A673 (cell line): ENCODE results near the gene WDR54. TPM values are rescaled to one million over a fixed set of nuclear protein-coding genes. Genes with fewer than 3 reads are reported as not detected.
A peak's percentile ranks its signal among the peaks of the same experiment; 100 is the strongest.
"Not testable (repeated sequence)": the region's sequence is repeated elsewhere in the genome, so short reads cannot be mapped to it uniquely, and the experiment has no call there.

Experiments used
- BruUV-seq: library from RNA; stranded (reverse); fragments of 400-500 nt; replicated peaks from 2 replicates; lab custom pipeline; 2021; lab: Mats Ljungman, UMichigan
- CTCF ChIA-PET: fragments of 300-600 bp; sonication (Branson Sonifier 250); formaldehyde crosslinking; loops from one replicate; lab custom pipeline; 2022; ENCODE audit warnings: antibody characterized with exemption; lab: Charles Lee
- POLR2A ChIA-PET: fragments of 300-600 bp; sonication (Branson Sonifier 250); formaldehyde crosslinking; loops from one replicate; lab custom pipeline; 2022; ENCODE audit warnings: antibody characterized with exemption; ENCODE audit not compliant: low non-redundant PET; lab: Charles Lee
- DNase-seq: peaks from one replicate; pipeline ENCODE4 v3.0.0-alpha.2; 2015; ENCODE audit warnings: low spot score
- H3K27ac ChIP-seq: fragments of 200-600 bp; sonication (generic); 2 replicates; pipeline ENCODE4 v1.5.1; 2016; ENCODE audit warnings: mixed run types, low read depth, mild to moderate bottlenecking, mixed read lengths, antibody characterized with exemption, low read length; ENCODE audit not compliant: poor library complexity, severe bottlenecking
- H3K27me3 ChIP-seq: fragments of 200-600 bp; sonication (generic); replicated peaks from 2 replicates; pipeline ENCODE4 v1.6.1; 2017; ENCODE audit warnings: mixed run types, low read depth, mild to moderate bottlenecking, mixed read lengths, antibody characterized with exemption, low read length; ENCODE audit not compliant: insufficient read depth, poor library complexity
- H3K36me3 ChIP-seq: fragments of 200-600 bp; sonication (generic); 2 replicates; pipeline ENCODE4 v1.6.1; 2016; ENCODE audit warnings: mixed run types, mild to moderate bottlenecking, mixed read lengths, antibody characterized with exemption, low read length; ENCODE audit not compliant: insufficient read depth, poor library complexity, severe bottlenecking
- H3K4me1 ChIP-seq: fragments of 200-600 bp; sonication (generic); 2 replicates; pipeline ENCODE4 v1.6.1; 2017; ENCODE audit warnings: mixed run types, mild to moderate bottlenecking, mixed read lengths, antibody characterized with exemption, low read length; ENCODE audit not compliant: insufficient read depth, poor library complexity, severe bottlenecking
- H3K4me3 ChIP-seq: fragments of 200-600 bp; sonication (generic); 2 replicates; pipeline ENCODE4 v1.5.1; 2016; ENCODE audit warnings: low read depth, mixed run types, mild to moderate bottlenecking, mixed read lengths, low read length; ENCODE audit not compliant: poor library complexity, severe bottlenecking
- H3K9me3 ChIP-seq: fragments of 200-600 bp; sonication (generic); 2 replicates; pipeline ENCODE4 v1.6.1; 2016; ENCODE audit warnings: mixed run types, low read depth, mild to moderate bottlenecking, mixed read lengths, antibody characterized with exemption, low read length; ENCODE audit not compliant: poor library complexity, severe bottlenecking
- EZH2 ChIP-seq: fragments of 200-600 bp; sonication (generic); IDR thresholded peaks from 2 replicates; pipeline ENCODE4 v1.6.1; 2017; ENCODE audit warnings: borderline replicate concordance, low read depth, mild to moderate bottlenecking, mixed read lengths, antibody characterized with exemption, low read length; ENCODE audit not compliant: poor library complexity, severe bottlenecking
- intact Hi-C: fragments of 100-400 bp; cut with micrococcal nuclease; formaldehyde crosslinking; loops from one replicate; pipeline ENCODE4 v1.10.0; 2022; ENCODE audit not compliant: unreplicated experiment
- total RNA-seq: library from RNA; stranded (reverse); gene quantifications from 2 replicates; pipeline ENCODE4 v1.2.3, GENCODE V29; 2021
- TF ChIP-seq, protein P1 (sequence below): fragments of 300-800, 200-600 bp; sonication (generic); conservative IDR thresholded peaks from 2 replicates; pipeline ENCODE4 v1.5.1; 2017; ENCODE audit warnings: low read depth, mild to moderate bottlenecking, antibody characterized with exemption, low read length, moderate library complexity, mixed read lengths

Gene WDR54
- total RNA-seq, 1 experiment from 2014 or later: 41.1 TPM

- Histone ChIP-seq H3K27me3 (no peaks in the 10 kb centered on the region), H3K27ac (no peak overlapping the region), H3K4me1 (peaks cover 4% of the 10 kb centered on the region), H3K36me3 (no peaks in the 10 kb centered on the region), H3K4me3 (no peak overlapping the region), H3K9me3 (no peaks in the 10 kb centered on the region)
- BruUV-seq: no TSS peak
- TF ChIP-seq, protein P1, sequence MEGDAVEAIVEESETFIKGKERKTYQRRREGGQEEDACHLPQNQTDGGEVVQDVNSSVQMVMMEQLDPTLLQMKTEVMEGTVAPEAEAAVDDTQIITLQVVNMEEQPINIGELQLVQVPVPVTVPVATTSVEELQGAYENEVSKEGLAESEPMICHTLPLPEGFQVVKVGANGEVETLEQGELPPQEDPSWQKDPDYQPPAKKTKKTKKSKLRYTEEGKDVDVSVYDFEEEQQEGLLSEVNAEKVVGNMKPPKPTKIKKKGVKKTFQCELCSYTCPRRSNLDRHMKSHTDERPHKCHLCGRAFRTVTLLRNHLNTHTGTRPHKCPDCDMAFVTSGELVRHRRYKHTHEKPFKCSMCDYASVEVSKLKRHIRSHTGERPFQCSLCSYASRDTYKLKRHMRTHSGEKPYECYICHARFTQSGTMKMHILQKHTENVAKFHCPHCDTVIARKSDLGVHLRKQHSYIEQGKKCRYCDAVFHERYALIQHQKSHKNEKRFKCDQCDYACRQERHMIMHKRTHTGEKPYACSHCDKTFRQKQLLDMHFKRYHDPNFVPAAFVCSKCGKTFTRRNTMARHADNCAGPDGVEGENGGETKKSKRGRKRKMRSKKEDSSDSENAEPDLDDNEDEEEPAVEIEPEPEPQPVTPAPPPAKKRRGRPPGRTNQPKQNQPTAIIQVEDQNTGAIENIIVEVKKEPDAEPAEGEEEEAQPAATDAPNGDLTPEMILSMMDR: no peak
- no peak for TF ChIP-seq EZH2
- ChIA-PET POLR2A (interaction anchor here (0.6 kb wide), 1 partner anchor 9 kb away, joined by 5 read pairs; no protein-coding TSS in a partner anchor), CTCF (no interaction called here)
- intact Hi-C loops: no loop called here
- DNase-seq: no peak
Measured at GRCh38 chr2:74418312-74418711, 3.2 kb upstream of the WDR54 start.

- Histone ChIP-seq H3K4me3 (no peak overlapping the region), H3K27ac (no peak overlapping the region), H3K9me3 (no peaks in the 10 kb centered on the region), H3K36me3 (no peaks in the 10 kb centered on the region), H3K4me1 (peaks cover 4% of the 10 kb centered on the region), H3K27me3 (no peaks in the 10 kb centered on the region)
- ChIA-PET CTCF (no interaction called here), POLR2A (no interaction called here)
- BruUV-seq: no TSS peak
- no peak for DNase-seq
- intact Hi-C loops: no loop called here
- TF ChIP-seq EZH2: no peak
- TF ChIP-seq, protein P1: no peak
Measured at GRCh38 chr2:74419345-74419744, 2.2 kb upstream of the WDR54 start.

- ChIA-PET POLR2A (no interaction called here), CTCF (no interaction called here)
- Histone ChIP-seq H3K36me3 (no peaks in the 10 kb centered on the region), H3K27me3 (no peaks in the 10 kb centered on the region), H3K9me3 (no peaks in the 10 kb centered on the region), H3K4me3 (no peak overlapping the region), H3K4me1 (peaks cover 4% of the 10 kb centered on the region), H3K27ac (no peak overlapping the region)
- intact Hi-C loops: no loop called here
- TF ChIP-seq, protein P1: no peak
- no peak for TF ChIP-seq EZH2
- no peak for DNase-seq
- no TSS peak for BruUV-seq
Measured at GRCh38 chr2:74420006-74420405, 1.5 kb upstream of the WDR54 start.

- POLR2A ChIA-PET: not testable (repeated sequence)
Measured at GRCh38 chr2:74420443-74421103, 957 bp upstream of the WDR54 start.

More at GRCh38 chr2:74420443-74421103, 957 bp upstream of the WDR54 start:
- H3K9me3 ChIP-seq, BruUV-seq, CTCF ChIA-PET, H3K27ac ChIP-seq, H3K36me3 ChIP-seq, DNase-seq, H3K27me3 ChIP-seq, H3K4me1 ChIP-seq, intact Hi-C loops: not testable (repeated sequence)
- H3K4me3 ChIP-seq: peak overlapping the region; percentile 72
